K562 (cell line): ENCODE measurements around the gene KEL. TPM values are rescaled to one million over a fixed set of nuclear protein-coding genes. Genes with fewer than 3 reads are reported as not detected.

Experiments
- ATAC-seq: fragments of 200-7000 bp; cut with Tn5 transposase; 3 replicates; pipeline ENCODE4 v1.9.1; 2020; ENCODE audit warnings: moderate library complexity
- BruUV-seq: library from RNA; stranded (reverse); fragments of 400-500 nt; replicated peaks from 2 replicates; lab custom pipeline; 2021; lab: Mats Ljungman, UMichigan
- CTCF ChIA-PET: fragments of 300-600 bp; formaldehyde crosslinking; extraction: SDS; loops from one replicate; lab custom pipeline; 2021; ENCODE audit warnings: low intra/inter-chr PET ratio; lab: Yijun Ruan, JAX
- POLR2A ChIA-PET: fragments of 300-600, 350-650 bp; sonication (Branson Sonifier 250); formaldehyde crosslinking; extraction: SDS; loops from one replicate; lab custom pipeline; 2021; ENCODE audit warnings: antibody characterized with exemption, inconsistent platforms; lab: Yijun Ruan, JAX
- DNase-seq, 4 experiments: peaks; one replicate each; pipeline versions ENCODE4 v3.0.0 to v3.0.0-alpha.2; 2011 to 2018; ENCODE audit warnings: low spot score in 3 of 4, mixed read lengths in 3 of 4; ENCODE audit errors: extremely low read depth in 1 of 4
- FAIRE-seq: peaks from 2 replicates; lab custom pipeline; 2011; peaks lifted over from hg19 to GRCh38; lab: Jason Lieb, UNC
- H2AFZ ChIP-seq: 2 replicates; pipeline ENCODE4 v1.6.0; 2011; ENCODE audit warnings: low read depth, low read length, control low read depth, inconsistent platforms
- H3K27ac ChIP-seq: fragments of 200-600 bp; 3 replicates; pipeline ENCODE4 v1.8.0; 2011; ENCODE audit warnings: low read depth, mild to moderate bottlenecking, control low read depth, inconsistent platforms, low read length, moderate library complexity, mixed read lengths; ENCODE audit errors: extremely low read depth
- H3K27me3 ChIP-seq, 2 experiments: fragments of 300-600 bp in 1 of 2; 2 replicates in 1 of 2; 3 replicates in 1 of 2; pipeline versions ENCODE4 v1.6.0 to v1.8.0; 2011; ENCODE audit warnings: inconsistent platforms in 2 of 2, low read length in 2 of 2, mild to moderate bottlenecking in 1 of 2, mixed read lengths in 1 of 2, moderate library complexity in 1 of 2; ENCODE audit not compliant: control insufficient read depth in 2 of 2, insufficient read depth in 2 of 2
- H3K36me3 ChIP-seq: fragments of 300-600 bp; 3 replicates; pipeline ENCODE4 v1.8.0; 2011; ENCODE audit warnings: mild to moderate bottlenecking, low read length, inconsistent platforms; ENCODE audit not compliant: control insufficient read depth, insufficient read depth
- H3K4me1 ChIP-seq, 2 experiments: fragments of 200-600 bp in 1 of 2; replicated peaks in 1 of 2; 2 replicates in 1 of 2; 3 replicates in 1 of 2; pipeline versions ENCODE4 v1.5.1 to v1.8.0; 2011; ENCODE audit warnings: inconsistent platforms in 2 of 2, low read length in 2 of 2, mild to moderate bottlenecking in 1 of 2, mixed read lengths in 1 of 2, moderate library complexity in 1 of 2; ENCODE audit not compliant: control insufficient read depth in 2 of 2, insufficient read depth in 2 of 2
- H3K4me2 ChIP-seq: 2 replicates; pipeline ENCODE4 v1.6.1; 2011; ENCODE audit warnings: low read length, control low read depth, inconsistent platforms, mixed read lengths; ENCODE audit not compliant: insufficient read depth
- H3K4me3 ChIP-seq: fragments of 200-600 bp; sonication (generic), shearing (Covaris generic); 2 replicates; pipeline ENCODE4 v1.5.1; 2016; ENCODE audit warnings: control low read depth, inconsistent platforms
- H3K79me2 ChIP-seq: fragments of 200-600 bp; 3 replicates; pipeline ENCODE4 v1.8.0; 2011; ENCODE audit warnings: low read length, inconsistent platforms; ENCODE audit not compliant: control insufficient read depth, insufficient read depth
- H3K9ac ChIP-seq, 2 experiments: 2 replicates each; pipeline versions ENCODE4 v1.6.0 to v1.6.1; 2011; ENCODE audit warnings: low read depth in 2 of 2, low read length in 2 of 2, control low read depth in 1 of 2, inconsistent platforms in 1 of 2, mild to moderate bottlenecking in 1 of 2, mixed read lengths in 1 of 2; ENCODE audit not compliant: insufficient read depth in 1 of 2
- H3K9me1 ChIP-seq: one replicate; pipeline ENCODE4 v1.6.0; 2011; ENCODE audit warnings: inconsistent platforms, mild to moderate bottlenecking, low read length, moderate library complexity; ENCODE audit not compliant: control insufficient read depth, insufficient read depth
- H3K9me3 ChIP-seq: replicated peaks from 2 replicates; pipeline ENCODE4 v1.5.1; 2011; ENCODE audit warnings: low read depth, low read length, inconsistent platforms; ENCODE audit not compliant: control insufficient read depth, insufficient read depth
- H4K20me1 ChIP-seq: replicated peaks from 2 replicates; pipeline ENCODE4 v1.6.1; 2011; ENCODE audit warnings: low read length, inconsistent platforms, mixed read lengths; ENCODE audit not compliant: control insufficient read depth, insufficient read depth
- FIP1L1 ChIP-seq: fragments of 200-400 bp; formaldehyde crosslinking; IDR thresholded peaks from 2 replicates; pipeline ENCODE4 v1.6.1; 2018; ENCODE audit warnings: mild to moderate bottlenecking, low read depth, low read length; ENCODE audit not compliant: poor library complexity, severe bottlenecking
- in situ Hi-C: fragments of 300-500 bp; cut with MboI; formaldehyde crosslinking; loops from 4 replicates; pipeline ENCODE4 v1.15.0; 2018; ENCODE audit warnings: inconsistent platforms, mixed read lengths
- intact Hi-C: fragments of 100-400 bp; cut with micrococcal nuclease; formaldehyde crosslinking; loops from 2 replicates; pipeline ENCODE4 v1.14.2; 2022
- polyA plus RNA-seq, 8 experiments: library from polyadenylated mRNA; depleted of rRNA in 4 of 8; stranded (reverse) in 5 of 8; unstranded in 3 of 8; fragments of >200 nt; fragmentation: Nextera tagmentation in 2 of 8; fragmentation: Illumina TruSeq in 1 of 8; extraction: Ambion mirVana in 2 of 8; extraction: Trizol in 1 of 8; gene quantifications; 2 replicates each; pipeline versions ENCODE4 v1.2.1 to v1.2.3, GENCODE V29; 2011 to 2014; ENCODE audit warnings: inconsistent platforms in 1 of 8, missing spikeins in 1 of 8
- total RNA-seq, 7 experiments: library from RNA; depleted of rRNA in 6 of 7; stranded (reverse); fragments of >200 nt in 6 of 7; fragmentation: Illumina TruSeq in 2 of 7; extraction: Trizol in 2 of 7; gene quantifications; 2 replicates each; pipeline versions ENCODE4 v1.2.1 to v1.2.3, GENCODE V29; 2011 to 2021; ENCODE audit warnings: low replicate concordance in 1 of 7
- TF ChIP-seq, protein P1 (sequence below): fragments of 450-650 bp; IDR thresholded peaks from 2 replicates; pipeline ENCODE4 v1.6.1; 2016; ENCODE audit warnings: mild to moderate bottlenecking, moderate library complexity

The KEL gene
- total and polyA plus RNA-seq, 9 of the 15 experiments (the other 6 are each of a cell fraction or from before 2014, with no cell fraction given) = 9.0 to 47.4 (median 22.2) TPM

DNA sequence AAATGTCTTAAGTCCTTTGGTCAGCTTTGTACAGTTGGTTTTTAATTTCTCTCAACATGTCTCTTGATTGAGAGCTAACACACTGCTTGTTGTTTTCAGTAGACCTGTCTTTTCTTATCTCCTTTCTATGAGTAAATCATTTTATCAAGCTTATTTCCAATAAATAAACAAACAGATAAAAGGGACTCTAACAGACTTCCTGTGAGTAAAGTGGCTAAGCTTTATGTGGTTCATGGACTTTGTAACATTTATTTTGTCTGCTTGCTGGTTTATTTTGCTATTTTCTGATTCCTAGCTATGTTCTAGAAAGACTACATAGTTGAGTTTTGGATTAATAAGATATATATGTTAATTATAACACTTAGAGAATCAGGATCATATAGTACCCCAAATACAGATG lies 37.6 kb upstream of the KEL start:
- intact Hi-C loops = loop anchor here (5.0 kb wide), 1 partner anchor 367 kb away; no protein-coding TSS in a partner anchor
- peaks cover 0 to 4% of the 10 kb centered on the region in 2 experiments; a peak in 2 of 5 replicates for H3K4me1 ChIP-seq
- peak; percentile 18 for TF ChIP-seq FIP1L1
- TF ChIP-seq, protein P1, sequence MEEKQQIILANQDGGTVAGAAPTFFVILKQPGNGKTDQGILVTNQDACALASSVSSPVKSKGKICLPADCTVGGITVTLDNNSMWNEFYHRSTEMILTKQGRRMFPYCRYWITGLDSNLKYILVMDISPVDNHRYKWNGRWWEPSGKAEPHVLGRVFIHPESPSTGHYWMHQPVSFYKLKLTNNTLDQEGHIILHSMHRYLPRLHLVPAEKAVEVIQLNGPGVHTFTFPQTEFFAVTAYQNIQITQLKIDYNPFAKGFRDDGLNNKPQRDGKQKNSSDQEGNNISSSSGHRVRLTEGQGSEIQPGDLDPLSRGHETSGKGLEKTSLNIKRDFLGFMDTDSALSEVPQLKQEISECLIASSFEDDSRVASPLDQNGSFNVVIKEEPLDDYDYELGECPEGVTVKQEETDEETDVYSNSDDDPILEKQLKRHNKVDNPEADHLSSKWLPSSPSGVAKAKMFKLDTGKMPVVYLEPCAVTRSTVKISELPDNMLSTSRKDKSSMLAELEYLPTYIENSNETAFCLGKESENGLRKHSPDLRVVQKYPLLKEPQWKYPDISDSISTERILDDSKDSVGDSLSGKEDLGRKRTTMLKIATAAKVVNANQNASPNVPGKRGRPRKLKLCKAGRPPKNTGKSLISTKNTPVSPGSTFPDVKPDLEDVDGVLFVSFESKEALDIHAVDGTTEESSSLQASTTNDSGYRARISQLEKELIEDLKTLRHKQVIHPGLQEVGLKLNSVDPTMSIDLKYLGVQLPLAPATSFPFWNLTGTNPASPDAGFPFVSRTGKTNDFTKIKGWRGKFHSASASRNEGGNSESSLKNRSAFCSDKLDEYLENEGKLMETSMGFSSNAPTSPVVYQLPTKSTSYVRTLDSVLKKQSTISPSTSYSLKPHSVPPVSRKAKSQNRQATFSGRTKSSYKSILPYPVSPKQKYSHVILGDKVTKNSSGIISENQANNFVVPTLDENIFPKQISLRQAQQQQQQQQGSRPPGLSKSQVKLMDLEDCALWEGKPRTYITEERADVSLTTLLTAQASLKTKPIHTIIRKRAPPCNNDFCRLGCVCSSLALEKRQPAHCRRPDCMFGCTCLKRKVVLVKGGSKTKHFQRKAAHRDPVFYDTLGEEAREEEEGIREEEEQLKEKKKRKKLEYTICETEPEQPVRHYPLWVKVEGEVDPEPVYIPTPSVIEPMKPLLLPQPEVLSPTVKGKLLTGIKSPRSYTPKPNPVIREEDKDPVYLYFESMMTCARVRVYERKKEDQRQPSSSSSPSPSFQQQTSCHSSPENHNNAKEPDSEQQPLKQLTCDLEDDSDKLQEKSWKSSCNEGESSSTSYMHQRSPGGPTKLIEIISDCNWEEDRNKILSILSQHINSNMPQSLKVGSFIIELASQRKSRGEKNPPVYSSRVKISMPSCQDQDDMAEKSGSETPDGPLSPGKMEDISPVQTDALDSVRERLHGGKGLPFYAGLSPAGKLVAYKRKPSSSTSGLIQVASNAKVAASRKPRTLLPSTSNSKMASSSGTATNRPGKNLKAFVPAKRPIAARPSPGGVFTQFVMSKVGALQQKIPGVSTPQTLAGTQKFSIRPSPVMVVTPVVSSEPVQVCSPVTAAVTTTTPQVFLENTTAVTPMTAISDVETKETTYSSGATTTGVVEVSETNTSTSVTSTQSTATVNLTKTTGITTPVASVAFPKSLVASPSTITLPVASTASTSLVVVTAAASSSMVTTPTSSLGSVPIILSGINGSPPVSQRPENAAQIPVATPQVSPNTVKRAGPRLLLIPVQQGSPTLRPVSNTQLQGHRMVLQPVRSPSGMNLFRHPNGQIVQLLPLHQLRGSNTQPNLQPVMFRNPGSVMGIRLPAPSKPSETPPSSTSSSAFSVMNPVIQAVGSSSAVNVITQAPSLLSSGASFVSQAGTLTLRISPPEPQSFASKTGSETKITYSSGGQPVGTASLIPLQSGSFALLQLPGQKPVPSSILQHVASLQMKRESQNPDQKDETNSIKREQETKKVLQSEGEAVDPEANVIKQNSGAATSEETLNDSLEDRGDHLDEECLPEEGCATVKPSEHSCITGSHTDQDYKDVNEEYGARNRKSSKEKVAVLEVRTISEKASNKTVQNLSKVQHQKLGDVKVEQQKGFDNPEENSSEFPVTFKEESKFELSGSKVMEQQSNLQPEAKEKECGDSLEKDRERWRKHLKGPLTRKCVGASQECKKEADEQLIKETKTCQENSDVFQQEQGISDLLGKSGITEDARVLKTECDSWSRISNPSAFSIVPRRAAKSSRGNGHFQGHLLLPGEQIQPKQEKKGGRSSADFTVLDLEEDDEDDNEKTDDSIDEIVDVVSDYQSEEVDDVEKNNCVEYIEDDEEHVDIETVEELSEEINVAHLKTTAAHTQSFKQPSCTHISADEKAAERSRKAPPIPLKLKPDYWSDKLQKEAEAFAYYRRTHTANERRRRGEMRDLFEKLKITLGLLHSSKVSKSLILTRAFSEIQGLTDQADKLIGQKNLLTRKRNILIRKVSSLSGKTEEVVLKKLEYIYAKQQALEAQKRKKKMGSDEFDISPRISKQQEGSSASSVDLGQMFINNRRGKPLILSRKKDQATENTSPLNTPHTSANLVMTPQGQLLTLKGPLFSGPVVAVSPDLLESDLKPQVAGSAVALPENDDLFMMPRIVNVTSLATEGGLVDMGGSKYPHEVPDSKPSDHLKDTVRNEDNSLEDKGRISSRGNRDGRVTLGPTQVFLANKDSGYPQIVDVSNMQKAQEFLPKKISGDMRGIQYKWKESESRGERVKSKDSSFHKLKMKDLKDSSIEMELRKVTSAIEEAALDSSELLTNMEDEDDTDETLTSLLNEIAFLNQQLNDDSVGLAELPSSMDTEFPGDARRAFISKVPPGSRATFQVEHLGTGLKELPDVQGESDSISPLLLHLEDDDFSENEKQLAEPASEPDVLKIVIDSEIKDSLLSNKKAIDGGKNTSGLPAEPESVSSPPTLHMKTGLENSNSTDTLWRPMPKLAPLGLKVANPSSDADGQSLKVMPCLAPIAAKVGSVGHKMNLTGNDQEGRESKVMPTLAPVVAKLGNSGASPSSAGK = no peak
- TF ChIP-seq, all 486 proteins: peak for 1
- H3K27ac ChIP-seq = no peak overlapping the region
- no peaks in the 10 kb centered on the region for H3K9me3 ChIP-seq
- FAIRE-seq (no peak), ATAC-seq (no peak), DNase-seq (no peak)
- no peak overlapping the region for H3K4me3 ChIP-seq
- in situ Hi-C loops = loop anchor here (5.0 to 25.0 kb wide), 2 partner anchors 122 to 362 kb away; no protein-coding TSS in a partner anchor
- no peak overlapping the region for H2AFZ ChIP-seq
- H4K20me1 ChIP-seq = no peaks in the 10 kb centered on the region
- no peak overlapping the region for H3K9ac ChIP-seq
- H3K36me3 ChIP-seq = no peaks in the 10 kb centered on the region
- peaks cover 0 to 3% of the 10 kb centered on the region in 2 experiments; a peak in 1 of 5 replicates for H3K27me3 ChIP-seq
- no peak overlapping the region for H3K4me2 ChIP-seq
- H3K79me2 ChIP-seq = no peaks in the 10 kb centered on the region
- ChIA-PET CTCF (interaction anchor here (5.1 kb wide), 1 partner anchor 118 kb away, joined by 65 read pairs; no protein-coding TSS in a partner anchor), POLR2A (interaction anchor here (1.0 to 1.6 kb wide), 3 partner anchors 9 to 119 kb away, joined by 3 to 4 read pairs (median 4); no protein-coding TSS in a partner anchor)
- no peaks in the 10 kb centered on the region for H3K9me1 ChIP-seq
- BruUV-seq = no TSS peak
